ENCODE measurements around the gene CPEB3. TPM values are rescaled to one million over a fixed set of nuclear protein-coding genes. Genes with fewer than 3 reads are reported as not detected.

The CPEB3 gene
- total RNA-seq, 2 experiments from 2014 or later = 1.2 to 1.3 TPM

- H3K4me3 Mint-ChIP-seq = no peak overlapping the region
- no peaks in the 10 kb centered on the region for H3K9me3 Mint-ChIP-seq
- Histone ChIP-seq H3K36me3 (ENCODE audit: insufficient read depth, low read length) (no peaks in the 10 kb centered on the region), H3K27me3 (ENCODE audit: control insufficient read depth in 1 of 2, insufficient read depth in 2 of 2, low read length in 2 of 2) (no peaks in the 10 kb centered on the region), H3K27ac (ENCODE audit: low read depth in 1 of 2, low read length in 2 of 2) (no peak overlapping the region), H3K9me3 (ENCODE audit: control insufficient read depth in 1 of 2, insufficient read depth in 1 of 2, low read length in 2 of 2) (no peaks in the 10 kb centered on the region), H3K4me3 (ENCODE audit: low read length) (no peak overlapping the region), H3K4me1 (ENCODE audit: insufficient read depth, low read length) (no peaks in the 10 kb centered on the region)
- ChIA-PET CTCF (no interaction called here), POLR2A (no interaction called here)
- peaks cover 5% of the 10 kb centered on the region for H3K4me1 Mint-ChIP-seq (ENCODE audit: low read depth)
- no peak for TF ChIP-seq CTCF (IDR thresholded peaks at IDR 0.05)
- no peaks in the 10 kb centered on the region for H3K27me3 Mint-ChIP-seq
- ATAC-seq (ENCODE audit: poor library complexity) = no peak
- DNase-seq = no peak
- intact Hi-C loops (cut with DNase I, micrococcal nuclease) = no loop called here
- H3K36me3 Mint-ChIP-seq (ENCODE audit: low read depth) = no peaks in the 10 kb centered on the region
- no peak overlapping the region for H3K27ac Mint-ChIP-seq
Observed at GRCh38 chr10:92150823-92151222, 140.1 kb downstream of the CPEB3 start.

- Histone ChIP-seq H3K4me1 (ENCODE audit: insufficient read depth, low read length) (no peaks in the 10 kb centered on the region), H3K36me3 (ENCODE audit: insufficient read depth, low read length) (no peaks in the 10 kb centered on the region), H3K9me3 (ENCODE audit: control insufficient read depth in 1 of 2, insufficient read depth in 1 of 2, low read length in 2 of 2) (no peaks in the 10 kb centered on the region), H3K27ac (ENCODE audit: low read depth in 1 of 2, low read length in 2 of 2) (no peak overlapping the region), H3K4me3 (ENCODE audit: low read length) (no peak overlapping the region), H3K27me3 (ENCODE audit: control insufficient read depth in 1 of 2, insufficient read depth in 2 of 2, low read length in 2 of 2) (no peaks in the 10 kb centered on the region)
- no peak for TF ChIP-seq CTCF (IDR thresholded peaks at IDR 0.05)
- ChIA-PET CTCF (interaction anchor here (0.9 kb wide), 1 partner anchor 9 kb away, joined by 3 read pairs; no protein-coding TSS in a partner anchor), POLR2A (no interaction called here)
- Mint-ChIP-seq H3K4me1 (ENCODE audit: low read depth) (peaks cover 8% of the 10 kb centered on the region), H3K36me3 (ENCODE audit: low read depth) (peaks cover 4% of the 10 kb centered on the region), H3K27me3 (no peaks in the 10 kb centered on the region), H3K4me3 (no peak overlapping the region), H3K27ac (no peak overlapping the region), H3K9me3 (no peaks in the 10 kb centered on the region)
- intact Hi-C loops (cut with DNase I, micrococcal nuclease) = no loop called here
- DNase-seq = no peak
- ATAC-seq (ENCODE audit: poor library complexity) = no peak
Observed at GRCh38 chr10:92149261-92149660, 141.6 kb downstream of the CPEB3 start.

GRCh38 chr10:92146781-92147180, 144.1 kb downstream of the CPEB3 start:
- peaks cover 8% of the 10 kb centered on the region for H3K4me1 Mint-ChIP-seq (ENCODE audit: low read depth)
- POLR2A ChIA-PET = no interaction called here

More at GRCh38 chr10:92146781-92147180, 144.1 kb downstream of the CPEB3 start:
- H3K27ac Mint-ChIP-seq = no peak overlapping the region
- no peaks in the 10 kb centered on the region for H3K27me3 ChIP-seq (ENCODE audit: control insufficient read depth in 1 of 2, insufficient read depth in 2 of 2, low read length in 2 of 2)
- DNase-seq = no peak
- no peaks in the 10 kb centered on the region for H3K9me3 Mint-ChIP-seq
- H3K36me3 ChIP-seq (ENCODE audit: insufficient read depth, low read length) = no peaks in the 10 kb centered on the region
- intact Hi-C loops (cut with DNase I, micrococcal nuclease) = no loop called here
- H3K27me3 Mint-ChIP-seq = no peaks in the 10 kb centered on the region
- no peak overlapping the region for H3K4me3 Mint-ChIP-seq
- H3K9me3 ChIP-seq (ENCODE audit: control insufficient read depth in 1 of 2, insufficient read depth in 1 of 2, low read length in 2 of 2) = no peaks in the 10 kb centered on the region
- no peaks in the 10 kb centered on the region for H3K4me1 ChIP-seq (ENCODE audit: insufficient read depth, low read length)
- no peak for ATAC-seq (ENCODE audit: poor library complexity)
- CTCF ChIA-PET = no interaction called here
- peaks cover 15% of the 10 kb centered on the region for H3K36me3 Mint-ChIP-seq (ENCODE audit: low read depth)
- TF ChIP-seq CTCF (IDR thresholded peaks at IDR 0.05) = no peak
- no peak overlapping the region for H3K27ac ChIP-seq (ENCODE audit: low read depth in 1 of 2, low read length in 2 of 2)
- no peak overlapping the region for H3K4me3 ChIP-seq (ENCODE audit: low read length)
